ENCODE results near the gene ZNF134.

ZNF134 gene

GRCh38 chr19:57599377-57599760 lies 14.7 kb upstream of the ZNF134 start:
- H3K4me3 ChIP-seq (ENCODE audit: low read length), result no peak overlapping the region; the same call in 1 of the 2 replicates
- H3K4me1 ChIP-seq (ENCODE audit: control insufficient read depth, insufficient read depth, low read length), result peaks cover 4% of the 10 kb centered on the region; the same call in 1 of the 2 replicates
- H3K9me3 ChIP-seq (ENCODE audit: control insufficient read depth, insufficient read depth, low read length), result no peaks in the 10 kb centered on the region
- H3K27ac ChIP-seq (ENCODE audit: low read length), result no peak overlapping the region
- H3K36me3 ChIP-seq (ENCODE audit: control insufficient read depth, insufficient read depth, low read length), result no peaks in the 10 kb centered on the region
- no peaks in the 10 kb centered on the region; the same call in 1 of the 2 replicates for H3K27me3 ChIP-seq (ENCODE audit: control insufficient read depth, insufficient read depth, low read length)
- no CpG with 5 or more reads among the region's 8 CpGs for WGBS (ENCODE audit: insufficient coverage, insufficient read length)
- DNase-seq (ENCODE audit: low read depth, low spot score), result no peak

GRCh38 chr19:57599761-57600383 lies 14.2 kb upstream of the ZNF134 start, which contains the start of gene ZNF530:
Gene ZNF530, plus strand, starts transcription at chr19:57599885. Its CDS starts 4,461 bp downstream, at chr19:57604346.
- Histone ChIP-seq H3K4me3 (ENCODE audit: low read length) (peak within 1 kb of the TSS; percentile 91), H3K9me3 (ENCODE audit: control insufficient read depth, insufficient read depth, low read length) (no peaks in the 10 kb centered on the region), H3K36me3 (ENCODE audit: control insufficient read depth, insufficient read depth, low read length) (no peaks in the 10 kb centered on the region; the same call in 1 of the 2 replicates), H3K4me1 (ENCODE audit: control insufficient read depth, insufficient read depth, low read length) (peaks cover 4% of the 10 kb centered on the region; the same call in 1 of the 2 replicates), H3K27me3 (ENCODE audit: control insufficient read depth, insufficient read depth, low read length) (no peaks in the 10 kb centered on the region), H3K27ac (ENCODE audit: low read length) (no peak within 1 kb of the TSS)
- DNase-seq (ENCODE audit: low read depth, low spot score), result peak; percentile 80
- no CpG with 5 or more reads among the region's 53 CpGs for WGBS (ENCODE audit: insufficient coverage, insufficient read length)

GRCh38 chr19:57606931-57607330 lies 7.1 kb upstream of the ZNF134 start:
- Histone ChIP-seq H3K4me3 (ENCODE audit: low read length) (no peak overlapping the region), H3K4me1 (ENCODE audit: control insufficient read depth, insufficient read depth, low read length) (no peaks in the 10 kb centered on the region), H3K36me3 (ENCODE audit: control insufficient read depth, insufficient read depth, low read length) (peaks cover 14% of the 10 kb centered on the region; the same call in 1 of the 2 replicates), H3K9me3 (ENCODE audit: control insufficient read depth, insufficient read depth, low read length) (no peaks in the 10 kb centered on the region), H3K27ac (ENCODE audit: low read length) (no peak overlapping the region), H3K27me3 (ENCODE audit: control insufficient read depth, insufficient read depth, low read length) (no peaks in the 10 kb centered on the region; the same call in 1 of the 2 replicates)
- WGBS (ENCODE audit: insufficient coverage, insufficient read length), result no CpG with 5 or more reads among the region's 5 CpGs
- DNase-seq (ENCODE audit: low read depth, low spot score), result no peak

GRCh38 chr19:57611113-57611512 lies 2.9 kb upstream of the ZNF134 start:
- DNase-seq (ENCODE audit: low read depth, low spot score), result no peak
- no CpG with 5 or more reads among the region's 4 CpGs for WGBS (ENCODE audit: insufficient coverage, insufficient read length)
- peaks cover 13% of the 10 kb centered on the region; the same call in 1 of the 2 replicates for H3K36me3 ChIP-seq (ENCODE audit: control insufficient read depth, insufficient read depth, low read length)
- H3K27me3 ChIP-seq (ENCODE audit: control insufficient read depth, insufficient read depth, low read length), result no peaks in the 10 kb centered on the region
- H3K27ac ChIP-seq (ENCODE audit: low read length), result no peak overlapping the region
- H3K9me3 ChIP-seq (ENCODE audit: control insufficient read depth, insufficient read depth, low read length), result peaks cover 2% of the 10 kb centered on the region
- no peak overlapping the region for H3K4me3 ChIP-seq (ENCODE audit: low read length)
- no peaks in the 10 kb centered on the region; the same call in 1 of the 2 replicates for H3K4me1 ChIP-seq (ENCODE audit: control insufficient read depth, insufficient read depth, low read length)

GRCh38 chr19:57615346-57615745 lies 1.3 kb downstream of the ZNF134 start:
- no peaks in the 10 kb centered on the region for H3K27me3 ChIP-seq (ENCODE audit: control insufficient read depth, insufficient read depth, low read length)
- H3K4me3 ChIP-seq (ENCODE audit: low read length), result no peak overlapping the region; the same call in 1 of the 2 replicates
- H3K9me3 ChIP-seq (ENCODE audit: control insufficient read depth, insufficient read depth, low read length), result peaks cover 21% of the 10 kb centered on the region
- H3K36me3 ChIP-seq (ENCODE audit: control insufficient read depth, insufficient read depth, low read length), result peaks cover 44% of the 10 kb centered on the region
- H3K27ac ChIP-seq (ENCODE audit: low read length), result no peak overlapping the region
- no peaks in the 10 kb centered on the region; the same call in 1 of the 2 replicates for H3K4me1 ChIP-seq (ENCODE audit: control insufficient read depth, insufficient read depth, low read length)
- DNase-seq (ENCODE audit: low read depth, low spot score), result no peak
- no CpG with 5 or more reads among the region's 3 CpGs for WGBS (ENCODE audit: insufficient coverage, insufficient read length)

- H3K27me3 ChIP-seq (ENCODE audit: control insufficient read depth, insufficient read depth, low read length), result no peaks in the 10 kb centered on the region
- peaks cover 61% of the 10 kb centered on the region for H3K36me3 ChIP-seq (ENCODE audit: control insufficient read depth, insufficient read depth, low read length)
- H3K9me3 ChIP-seq (ENCODE audit: control insufficient read depth, insufficient read depth, low read length), result peaks cover 40% of the 10 kb centered on the region
- no peak for DNase-seq (ENCODE audit: low read depth, low spot score)
- H3K4me1 ChIP-seq (ENCODE audit: control insufficient read depth, insufficient read depth, low read length), result no peaks in the 10 kb centered on the region
- H3K4me3 ChIP-seq (ENCODE audit: low read length), result no peak overlapping the region
- WGBS (ENCODE audit: insufficient coverage, insufficient read length), result no CpG with 5 or more reads among the region's 10 CpGs
- no peak overlapping the region for H3K27ac ChIP-seq (ENCODE audit: low read length)
These were observed 6.8 kb downstream of the ZNF134 start for GRCh38 chr19:57620673-57621348.

GRCh38 chr19:57623091-57623490 lies 9.0 kb downstream of the ZNF134 start:
- H3K36me3 ChIP-seq (ENCODE audit: control insufficient read depth, insufficient read depth, low read length), result peaks cover 42% of the 10 kb centered on the region
- H3K27me3 ChIP-seq (ENCODE audit: control insufficient read depth, insufficient read depth, low read length), result no peaks in the 10 kb centered on the region
- no peaks in the 10 kb centered on the region for H3K4me1 ChIP-seq (ENCODE audit: control insufficient read depth, insufficient read depth, low read length)
- H3K4me3 ChIP-seq (ENCODE audit: low read length), result no peak overlapping the region
- peaks cover 33% of the 10 kb centered on the region for H3K9me3 ChIP-seq (ENCODE audit: control insufficient read depth, insufficient read depth, low read length)
- no peak overlapping the region for H3K27ac ChIP-seq (ENCODE audit: low read length)
- DNase-seq (ENCODE audit: low read depth, low spot score), result no peak

GRCh38 chr19:57632987-57633831 lies 19.2 kb downstream of the ZNF134 start, which contains the start of gene ZNF211:
Gene ZNF211, plus strand, starts transcription at chr19:57633168. Its CDS starts 179 bp downstream, at chr19:57633347.
- Histone ChIP-seq H3K27ac (ENCODE audit: low read length) (no peak within 1 kb of the TSS), H3K4me3 (ENCODE audit: low read length) (peak within 1 kb of the TSS; percentile 81), H3K9me3 (ENCODE audit: control insufficient read depth, insufficient read depth, low read length) (no peaks in the 10 kb centered on the region), H3K27me3 (ENCODE audit: control insufficient read depth, insufficient read depth, low read length) (no peaks in the 10 kb centered on the region), H3K4me1 (ENCODE audit: control insufficient read depth, insufficient read depth, low read length) (no peaks in the 10 kb centered on the region), H3K36me3 (ENCODE audit: control insufficient read depth, insufficient read depth, low read length) (no peaks in the 10 kb centered on the region)
- DNase-seq (ENCODE audit: low read depth, low spot score), result peak; percentile 91
- WGBS (ENCODE audit: insufficient coverage, insufficient read length), result no CpG with 5 or more reads among the region's 59 CpGs

GRCh38 chr19:57633832-57634131 lies 19.7 kb downstream of the ZNF134 start:
- no peaks in the 10 kb centered on the region for H3K4me1 ChIP-seq (ENCODE audit: control insufficient read depth, insufficient read depth, low read length)
- peak overlapping the region; percentile 81; the same call in 1 of the 2 replicates for H3K4me3 ChIP-seq (ENCODE audit: low read length)
- no peaks in the 10 kb centered on the region for H3K36me3 ChIP-seq (ENCODE audit: control insufficient read depth, insufficient read depth, low read length)
- no peaks in the 10 kb centered on the region for H3K9me3 ChIP-seq (ENCODE audit: control insufficient read depth, insufficient read depth, low read length)
- WGBS (ENCODE audit: insufficient coverage, insufficient read length), result no CpG with 5 or more reads among the region's 6 CpGs
- H3K27ac ChIP-seq (ENCODE audit: low read length), result no peak overlapping the region
- no peaks in the 10 kb centered on the region for H3K27me3 ChIP-seq (ENCODE audit: control insufficient read depth, insufficient read depth, low read length)
- DNase-seq (ENCODE audit: low read depth, low spot score), result no peak

- no peaks in the 10 kb centered on the region for H3K27me3 ChIP-seq (ENCODE audit: control insufficient read depth, insufficient read depth, low read length)
- no peak overlapping the region for H3K4me3 ChIP-seq (ENCODE audit: low read length)
- no peaks in the 10 kb centered on the region for H3K4me1 ChIP-seq (ENCODE audit: control insufficient read depth, insufficient read depth, low read length)
- no peak for DNase-seq (ENCODE audit: low read depth, low spot score)
- whole genome bisulfite sequencing (ENCODE audit: insufficient coverage, insufficient read length), result no CpG with 5 or more reads among the region's 4 CpGs
- peaks cover 19% of the 10 kb centered on the region; the same call in 1 of the 2 replicates for H3K36me3 ChIP-seq (ENCODE audit: control insufficient read depth, insufficient read depth, low read length)
- H3K27ac ChIP-seq (ENCODE audit: low read length), result no peak overlapping the region
- 0 out of 2 replicates have a peak, but pooled peaks cover 2% of the 10 kb centered on the region for H3K9me3 ChIP-seq (ENCODE audit: control insufficient read depth, insufficient read depth, low read length)
These were observed 23.3 kb downstream of the ZNF134 start for GRCh38 chr19:57637379-57637778.
